Hepatocyte (in vitro differentiated cells): ENCODE data around the gene ITPK1. TPM values are rescaled to one million over a fixed set of nuclear protein-coding genes. Genes with fewer than 3 reads are reported as not detected.

ENCODE experiments used
- DNase-seq: peaks from one replicate; pipeline ENCODE4 v3.0.0-alpha.2; 2016; ENCODE audit warnings: low spot score
- H2AFZ ChIP-seq: fragments of 200-600 bp; sonication (generic); 2 replicates; pipeline ENCODE4 v1.6.0; 2016; ENCODE audit warnings: antibody characterized with exemption, mild to moderate bottlenecking
- H3K27ac ChIP-seq: fragments of 200-600 bp; sonication (generic); 2 replicates; pipeline ENCODE4 v1.5.1; 2016; ENCODE audit warnings: mild to moderate bottlenecking
- H3K27me3 ChIP-seq: fragments of 200-600 bp; sonication (generic); 2 replicates; pipeline ENCODE4 v1.6.1; 2016
- H3K36me3 ChIP-seq: fragments of 200-600 bp; sonication (generic); replicated peaks from 2 replicates; pipeline ENCODE4 v1.5.1; 2016; ENCODE audit warnings: low read depth; ENCODE audit not compliant: insufficient read depth
- H3K4me1 ChIP-seq: fragments of 200-600 bp; sonication (generic); 2 replicates; pipeline ENCODE4 v1.5.1; 2016; ENCODE audit warnings: mild to moderate bottlenecking, moderate library complexity; ENCODE audit not compliant: insufficient read depth
- H3K4me2 ChIP-seq: fragments of 200-600 bp; sonication (generic); 2 replicates; pipeline ENCODE4 v1.6.0; 2016
- H3K4me3 ChIP-seq: fragments of 200-600 bp; sonication (generic); 2 replicates; pipeline ENCODE4 v1.5.1; 2016; ENCODE audit warnings: mild to moderate bottlenecking
- H3K79me2 ChIP-seq: fragments of 200-600 bp; sonication (generic); 2 replicates; pipeline ENCODE4 v1.6.0; 2017; ENCODE audit warnings: mild to moderate bottlenecking
- H3K9me2 ChIP-seq: fragments of 200-600 bp; sonication (generic); replicated peaks from 2 replicates; pipeline ENCODE4 v1.6.0; 2017; ENCODE audit warnings: mild to moderate bottlenecking; ENCODE audit not compliant: insufficient read depth
- H3K9me3 ChIP-seq: fragments of 200-600 bp; sonication (generic); 2 replicates; pipeline ENCODE4 v1.5.1; 2016; ENCODE audit warnings: low read depth, mild to moderate bottlenecking
- H4K20me1 ChIP-seq: fragments of 200-600 bp; sonication (generic); 2 replicates; pipeline ENCODE4 v1.6.0; 2016; ENCODE audit warnings: mild to moderate bottlenecking; ENCODE audit not compliant: insufficient read depth, poor library complexity, severe bottlenecking
- EZH2 ChIP-seq: fragments of 200-600 bp; sonication (generic); IDR thresholded peaks from 2 replicates; pipeline ENCODE4 v1.6.1; 2016; ENCODE audit warnings: antibody characterized with exemption, mild to moderate bottlenecking, borderline replicate concordance
- EZH2phosphoT487 ChIP-seq: fragments of 200-600 bp; sonication (generic); IDR thresholded peaks from one replicate; pipeline ENCODE4 v1.6.1; 2018; ENCODE audit warnings: antibody characterized with exemption, mild to moderate bottlenecking, low read depth, moderate library complexity; ENCODE audit not compliant: unreplicated experiment, severe bottlenecking
- WGBS: methylation state at CpG from one replicate; pipeline ENCODE4 v1.1.6; 2016; ENCODE audit warnings: low lambda C conversion rate; ENCODE audit errors: missing lambda C conversion rate; 5-methylcytosine and 5-hydroxymethylcytosine counted together
- polyA plus RNA-seq: library from polyadenylated mRNA; unstranded; fragments of >200 nt; fragmentation: Nextera tagmentation; extraction: Ambion mirVana; gene quantifications from 2 replicates; pipeline ENCODE4 v1.2.1, GENCODE V29; 2016
- total RNA-seq: library from RNA; depleted of rRNA; stranded (reverse); fragments of >200 nt; gene quantifications from 2 replicates; pipeline ENCODE4 v1.2.3, GENCODE V29; 2014
- TF ChIP-seq, protein P1 (sequence below): fragments of 200-600 bp; sonication (generic); IDR thresholded peaks from 2 replicates; pipeline ENCODE4 v1.5.1; 2016; ENCODE audit warnings: antibody characterized with exemption, mild to moderate bottlenecking; ENCODE audit not compliant: poor library complexity

ITPK1 gene
- total and polyA plus RNA-seq, 2 experiments from 2014 or later: 49.8 to 66.7 TPM

DNA sequence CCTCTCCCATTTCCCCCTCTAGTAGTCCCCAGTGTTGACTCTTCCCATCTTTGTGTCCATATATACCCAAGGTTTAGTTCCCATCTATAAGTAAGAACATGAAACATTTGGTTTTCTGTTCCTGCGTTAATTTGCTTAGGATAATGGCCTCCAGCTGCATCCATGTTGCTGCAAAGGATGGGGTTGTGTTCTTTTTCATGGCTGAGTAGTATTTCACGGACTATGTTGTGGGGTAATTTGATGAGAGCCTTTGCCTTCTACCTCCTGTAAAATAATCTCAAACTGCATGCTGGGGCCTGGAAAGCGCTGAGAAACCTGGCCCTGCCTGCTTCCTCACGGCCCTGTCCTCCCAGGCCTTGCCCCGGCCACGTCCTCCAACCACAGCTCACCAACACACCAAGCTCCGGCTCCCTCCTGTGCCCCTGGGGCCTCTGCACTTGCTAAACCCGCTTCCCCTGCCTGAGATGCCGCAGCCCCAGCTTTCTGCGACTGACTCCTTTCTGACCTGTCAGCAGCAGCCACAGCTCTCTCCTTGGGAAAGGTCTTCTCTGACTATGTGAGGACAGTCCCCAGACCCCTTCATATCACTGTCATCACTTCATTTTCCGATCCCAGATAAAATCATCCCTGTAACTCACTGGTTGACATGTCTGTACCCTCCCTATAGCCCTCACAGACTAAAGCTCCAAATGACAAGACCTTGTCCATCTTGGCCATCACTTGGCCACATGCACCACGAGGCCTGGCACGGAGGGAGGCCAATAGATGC lies 19.8 kb downstream of the ITPK1 start:
- Histone ChIP-seq H3K9me2 (no peaks in the 10 kb centered on the region), H3K27me3 (no peaks in the 10 kb centered on the region), H2AFZ (no peak overlapping the region), H4K20me1 (peaks cover 48% of the 10 kb centered on the region), H3K9me3 (no peaks in the 10 kb centered on the region), H3K4me3 (no peak overlapping the region), H3K36me3 (no peaks in the 10 kb centered on the region), H3K79me2 (peaks cover 99% of the 10 kb centered on the region), H3K4me1 (peaks cover 11% of the 10 kb centered on the region), H3K27ac (no peak overlapping the region), H3K4me2 (no peak overlapping the region)
- TF ChIP-seq EZH2phosphoT487: no peak
- TF ChIP-seq, protein P1, sequence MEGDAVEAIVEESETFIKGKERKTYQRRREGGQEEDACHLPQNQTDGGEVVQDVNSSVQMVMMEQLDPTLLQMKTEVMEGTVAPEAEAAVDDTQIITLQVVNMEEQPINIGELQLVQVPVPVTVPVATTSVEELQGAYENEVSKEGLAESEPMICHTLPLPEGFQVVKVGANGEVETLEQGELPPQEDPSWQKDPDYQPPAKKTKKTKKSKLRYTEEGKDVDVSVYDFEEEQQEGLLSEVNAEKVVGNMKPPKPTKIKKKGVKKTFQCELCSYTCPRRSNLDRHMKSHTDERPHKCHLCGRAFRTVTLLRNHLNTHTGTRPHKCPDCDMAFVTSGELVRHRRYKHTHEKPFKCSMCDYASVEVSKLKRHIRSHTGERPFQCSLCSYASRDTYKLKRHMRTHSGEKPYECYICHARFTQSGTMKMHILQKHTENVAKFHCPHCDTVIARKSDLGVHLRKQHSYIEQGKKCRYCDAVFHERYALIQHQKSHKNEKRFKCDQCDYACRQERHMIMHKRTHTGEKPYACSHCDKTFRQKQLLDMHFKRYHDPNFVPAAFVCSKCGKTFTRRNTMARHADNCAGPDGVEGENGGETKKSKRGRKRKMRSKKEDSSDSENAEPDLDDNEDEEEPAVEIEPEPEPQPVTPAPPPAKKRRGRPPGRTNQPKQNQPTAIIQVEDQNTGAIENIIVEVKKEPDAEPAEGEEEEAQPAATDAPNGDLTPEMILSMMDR: no peak
- no peak for TF ChIP-seq EZH2
- WGBS: 92% methylated on average over 13 of the region's 13 CpGs
- DNase-seq: no peak

DNA sequence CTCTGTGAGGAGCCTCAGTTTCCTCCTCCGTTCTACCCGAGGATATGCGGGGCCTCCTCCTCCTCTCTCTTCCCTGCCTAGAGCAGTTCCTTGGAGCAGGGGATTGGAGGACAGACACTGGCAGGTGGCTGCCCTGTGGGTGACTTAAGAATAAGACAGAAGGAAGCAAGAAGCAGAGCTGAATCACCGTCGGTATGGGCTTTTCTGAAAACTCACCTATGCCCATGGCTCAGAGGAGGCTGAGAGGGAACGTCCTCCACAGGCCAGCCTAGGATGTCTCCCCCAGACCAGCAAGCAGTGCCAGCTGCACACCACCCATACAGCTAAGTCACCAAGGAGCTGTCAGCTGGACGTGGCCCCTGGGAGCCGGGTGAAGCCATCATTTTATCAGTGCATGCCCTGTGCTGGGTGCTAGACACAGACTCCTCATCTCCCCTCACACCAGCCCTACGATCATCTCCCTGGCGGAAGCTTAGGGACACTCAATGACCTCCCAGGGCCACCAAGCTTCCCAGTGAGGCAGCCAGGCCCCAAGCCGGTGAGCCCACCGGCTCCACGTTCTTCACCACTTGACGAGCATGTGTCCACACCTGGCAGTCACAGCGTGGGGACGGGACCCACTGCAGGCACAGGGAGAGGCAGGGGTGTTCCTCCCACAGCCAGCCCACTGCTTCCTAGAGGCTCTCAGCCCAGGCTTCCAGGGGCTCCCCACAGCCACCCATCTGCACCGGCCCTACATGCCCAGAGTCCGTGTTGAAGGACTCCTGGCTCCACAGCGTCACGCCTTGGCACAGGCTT lies 21.4 kb downstream of the ITPK1 start:
- no peaks in the 10 kb centered on the region for H3K9me2 ChIP-seq
- H3K4me3 ChIP-seq: no peak overlapping the region
- H3K36me3 ChIP-seq: no peaks in the 10 kb centered on the region
- no peaks in the 10 kb centered on the region for H3K9me3 ChIP-seq
- no peak overlapping the region for H3K4me2 ChIP-seq
- TF ChIP-seq, protein P1: no peak
- no peak for TF ChIP-seq EZH2phosphoT487
- no peak for TF ChIP-seq EZH2
- peaks cover 50% of the 10 kb centered on the region for H4K20me1 ChIP-seq
- 96% methylated on average over 20 of the region's 20 CpGs for WGBS
- H3K27ac ChIP-seq: no peak overlapping the region
- DNase-seq: no peak
- H3K27me3 ChIP-seq: no peaks in the 10 kb centered on the region
- peaks cover 6% of the 10 kb centered on the region for H3K4me1 ChIP-seq
- no peak overlapping the region for H2AFZ ChIP-seq
- peaks cover 99% of the 10 kb centered on the region for H3K79me2 ChIP-seq

DNA sequence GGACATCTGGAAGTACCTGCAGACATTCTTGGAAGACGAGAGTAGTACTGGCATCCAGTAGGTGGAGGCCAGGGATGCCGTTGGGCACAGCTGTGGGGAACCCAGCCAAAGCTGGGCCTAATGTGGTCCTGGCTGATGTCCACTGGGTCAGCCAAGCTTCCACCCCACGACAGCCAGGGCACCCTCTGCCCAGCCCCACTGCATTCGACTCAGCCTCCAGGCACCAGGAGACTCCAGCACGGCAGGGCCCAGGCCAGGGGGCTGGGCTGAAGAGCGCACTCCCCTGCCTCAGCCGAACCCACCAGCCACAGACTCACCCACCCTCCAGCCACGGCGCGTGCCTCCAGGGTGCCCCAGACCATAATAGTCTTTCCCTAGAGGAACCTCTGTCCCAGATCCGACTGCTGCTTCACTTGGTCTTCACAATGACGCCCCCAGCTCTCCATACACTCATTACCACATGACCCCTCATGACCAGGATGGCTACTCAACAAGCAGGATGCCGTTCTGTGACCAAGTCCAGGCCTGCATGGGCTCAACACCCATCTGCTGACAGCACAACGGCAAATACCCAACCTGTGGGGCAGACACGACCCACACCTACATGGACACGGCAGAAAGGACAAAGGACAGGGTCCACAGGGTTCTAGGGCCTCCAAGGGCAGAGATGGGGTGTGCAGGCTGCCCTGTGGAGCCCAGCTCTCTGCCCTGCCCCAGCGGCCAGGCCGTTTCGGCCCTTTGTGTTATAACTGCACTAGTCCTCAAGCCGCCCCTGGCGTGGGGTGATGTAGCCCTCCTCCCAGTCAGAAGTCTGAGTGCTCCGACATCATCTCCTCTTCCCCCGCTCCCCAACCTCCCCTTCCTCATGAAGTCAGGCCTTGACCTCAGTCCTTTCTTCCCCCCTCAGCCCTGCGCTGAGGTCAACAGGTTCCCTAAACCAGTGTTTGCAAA lies 22.8 kb downstream of the ITPK1 start:
- no peak for DNase-seq
- TF ChIP-seq, protein P1: no peak
- TF ChIP-seq EZH2: no peak
- no peak for TF ChIP-seq EZH2phosphoT487
- 93% methylated on average over 24 of the region's 24 CpGs for WGBS
- Histone ChIP-seq H3K4me1 (no peaks in the 10 kb centered on the region), H3K9me3 (no peaks in the 10 kb centered on the region), H3K36me3 (no peaks in the 10 kb centered on the region), H4K20me1 (peaks cover 50% of the 10 kb centered on the region), H3K9me2 (no peaks in the 10 kb centered on the region), H3K27me3 (no peaks in the 10 kb centered on the region), H3K4me3 (no peak overlapping the region), H3K4me2 (no peak overlapping the region), H3K79me2 (peaks cover 99% of the 10 kb centered on the region), H2AFZ (no peak overlapping the region), H3K27ac (no peak overlapping the region)
